Right hindlimb (tissue), 1 donor: ENCODE results near the gene TSEN54.
"Not testable (repeated sequence)": the region's sequence is repeated elsewhere in the genome, so short reads cannot be mapped to it uniquely, and the experiment has no call there.

Source experiments
- DNase-seq: peaks from one replicate; pipeline ENCODE4 v3.0.0-alpha.2; 2018

The TSEN54 gene

DNA sequence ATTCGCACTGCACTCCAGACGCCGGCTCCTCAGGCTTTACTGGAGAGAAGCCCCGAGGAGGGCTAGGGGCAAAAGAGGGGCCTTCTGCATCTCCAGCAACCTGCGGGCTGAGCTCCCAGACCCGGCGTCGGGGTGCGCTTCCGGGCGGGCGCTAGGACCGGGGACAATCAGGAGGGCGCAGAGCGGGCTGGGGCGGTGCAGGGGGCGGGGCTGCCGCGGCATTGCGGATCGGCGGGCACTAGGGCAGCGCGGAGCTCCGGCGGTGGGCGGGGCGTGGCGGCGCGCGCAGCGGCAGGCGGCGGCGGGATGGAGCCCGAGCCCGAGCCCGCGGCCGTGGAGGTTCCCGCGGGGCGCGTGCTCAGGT, at the start of gene TSEN54:
Gene TSEN54, plus strand, starts transcription at position 274 of the 364 bp plus-strand sequence. Its CDS starts 33 bp downstream, at position 307.
- peak; percentile 97 for DNase-seq

DNA sequence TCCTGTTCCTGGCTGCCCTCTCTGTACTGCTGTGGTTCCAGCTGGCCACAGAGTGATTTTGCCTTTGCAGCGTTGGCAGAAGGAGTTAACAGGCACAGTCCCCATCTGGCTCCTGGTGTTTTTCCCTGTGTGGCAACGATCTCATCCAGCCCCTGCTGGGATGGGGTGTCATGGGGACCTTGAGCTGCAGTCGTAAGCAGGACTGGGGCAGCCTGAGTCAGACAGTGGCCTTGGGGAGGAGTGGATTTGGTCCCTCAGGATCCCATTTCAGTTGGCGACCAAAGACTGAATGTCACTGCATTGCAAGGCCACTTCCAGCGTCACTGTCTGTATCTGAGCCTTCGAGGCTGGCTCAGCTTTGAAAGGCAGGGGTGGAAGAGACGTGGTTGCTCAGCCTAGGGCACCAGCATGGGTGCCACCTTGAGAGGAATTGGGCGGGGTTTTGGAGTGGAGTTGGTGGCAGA, 48.0 kb upstream of the TSEN54 start:
- no peak for DNase-seq

DNA sequence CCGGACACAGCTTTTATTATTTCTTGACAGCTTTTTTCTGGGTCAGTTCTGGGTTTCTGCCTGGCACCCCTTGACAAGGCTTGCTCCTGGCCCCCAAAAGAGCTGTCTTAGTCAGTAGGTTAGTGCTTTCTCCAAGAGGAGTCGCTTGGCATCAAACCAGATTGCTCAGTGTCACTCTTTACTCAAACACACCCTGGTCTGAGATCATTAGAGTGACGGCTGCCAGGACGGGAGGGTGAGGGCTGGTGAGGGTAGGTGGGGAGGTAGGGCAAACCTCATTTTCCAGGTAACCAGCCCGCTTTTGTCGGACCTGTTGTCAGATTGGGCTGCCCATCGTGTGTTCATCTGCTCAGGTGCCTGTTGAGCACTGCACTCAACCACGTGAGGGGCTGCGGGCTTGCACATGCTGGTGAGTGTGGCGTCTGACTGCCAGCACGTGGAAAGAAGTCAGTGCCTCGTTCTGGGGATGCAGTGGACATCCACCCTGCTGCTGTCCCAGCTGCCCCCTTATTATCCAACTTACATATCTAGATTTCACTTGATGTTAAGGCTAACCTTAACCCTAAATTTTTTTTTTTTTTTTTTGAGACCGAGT, 47.5 kb upstream of the TSEN54 start:
- DNase-seq = no peak

DNA sequence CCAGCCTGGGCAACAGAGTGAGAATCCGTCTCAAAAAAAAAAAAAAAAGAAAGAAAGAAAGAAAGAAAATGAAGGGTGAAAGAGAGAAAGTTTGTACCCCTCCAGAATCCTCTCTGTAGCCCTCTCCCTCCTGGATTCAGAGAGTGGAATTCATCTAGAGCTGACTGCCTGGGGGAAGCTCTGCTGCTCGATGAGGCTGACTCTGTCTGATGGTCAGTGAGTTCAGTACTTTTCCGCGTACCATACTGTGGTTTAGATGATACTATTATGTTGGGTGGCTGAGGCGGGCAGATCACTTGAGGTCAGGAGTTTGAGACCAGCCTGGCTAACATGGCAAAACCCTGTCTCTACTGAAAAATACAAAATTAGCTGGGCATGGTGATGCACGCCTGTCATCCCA, 45.1 kb upstream of the TSEN54 start:
- no peak for DNase-seq

DNA sequence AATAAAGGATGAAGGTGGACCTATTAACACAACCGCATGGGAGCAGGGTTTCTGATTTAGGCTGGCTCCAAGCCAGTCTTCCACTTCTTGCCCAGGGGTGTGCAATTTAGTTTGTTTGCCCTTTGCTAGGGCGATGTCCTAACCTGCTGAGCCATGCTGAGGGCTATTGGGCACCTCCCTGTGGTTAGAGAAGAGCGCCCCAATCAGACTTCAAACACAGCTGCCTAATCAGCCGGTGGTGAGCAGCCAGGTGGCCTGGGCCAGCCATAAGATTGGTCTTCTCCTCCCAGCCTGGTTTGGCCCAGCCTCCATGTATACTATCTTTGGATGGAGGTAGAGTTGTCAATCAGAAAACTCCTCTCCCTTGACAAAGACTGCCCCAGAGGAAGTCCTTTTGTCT, 44.2 kb upstream of the TSEN54 start:
- no peak for DNase-seq

DNA sequence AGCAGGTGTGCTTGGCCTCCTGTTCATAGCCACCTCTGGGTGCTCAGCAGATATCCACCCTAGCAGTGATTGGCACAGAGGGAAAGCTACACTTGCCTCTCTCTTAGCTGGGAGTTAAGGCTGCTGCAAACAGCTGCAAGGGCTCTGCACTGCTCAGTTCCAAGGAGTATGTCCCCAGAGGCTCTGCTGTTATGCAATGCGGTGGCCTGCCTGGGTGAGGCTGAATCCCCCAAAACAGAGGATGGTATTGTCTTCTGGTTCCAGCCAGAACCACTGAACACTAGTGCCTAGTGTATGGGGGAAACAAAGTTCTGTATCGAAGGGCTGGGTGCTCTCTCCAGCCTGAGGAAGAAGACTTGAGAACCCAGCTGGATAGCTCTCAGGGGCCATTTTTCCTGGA, 43.1 kb upstream of the TSEN54 start:
- DNase-seq = no peak

DNA sequence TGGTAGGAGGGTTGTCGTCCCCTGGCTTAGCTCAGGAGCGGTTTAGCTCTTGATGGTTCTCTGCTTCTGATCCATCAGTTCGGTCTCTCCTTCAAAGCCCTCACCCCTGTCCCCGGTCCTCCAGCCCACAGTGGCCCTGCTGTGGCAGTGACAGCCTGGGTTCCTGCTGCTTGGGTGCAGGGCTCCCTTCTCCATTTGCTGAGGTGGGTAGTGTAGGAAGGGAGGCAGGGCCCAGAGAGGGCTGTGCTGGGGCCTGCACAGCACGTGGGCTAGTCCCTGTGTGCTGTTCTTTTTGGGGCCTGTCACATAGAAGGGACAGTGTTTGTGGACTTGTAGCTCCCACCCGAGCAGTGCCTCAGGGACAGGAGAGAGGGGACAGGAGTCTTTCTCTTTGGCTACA, 41.6 kb upstream of the TSEN54 start:
- DNase-seq = no peak

DNA sequence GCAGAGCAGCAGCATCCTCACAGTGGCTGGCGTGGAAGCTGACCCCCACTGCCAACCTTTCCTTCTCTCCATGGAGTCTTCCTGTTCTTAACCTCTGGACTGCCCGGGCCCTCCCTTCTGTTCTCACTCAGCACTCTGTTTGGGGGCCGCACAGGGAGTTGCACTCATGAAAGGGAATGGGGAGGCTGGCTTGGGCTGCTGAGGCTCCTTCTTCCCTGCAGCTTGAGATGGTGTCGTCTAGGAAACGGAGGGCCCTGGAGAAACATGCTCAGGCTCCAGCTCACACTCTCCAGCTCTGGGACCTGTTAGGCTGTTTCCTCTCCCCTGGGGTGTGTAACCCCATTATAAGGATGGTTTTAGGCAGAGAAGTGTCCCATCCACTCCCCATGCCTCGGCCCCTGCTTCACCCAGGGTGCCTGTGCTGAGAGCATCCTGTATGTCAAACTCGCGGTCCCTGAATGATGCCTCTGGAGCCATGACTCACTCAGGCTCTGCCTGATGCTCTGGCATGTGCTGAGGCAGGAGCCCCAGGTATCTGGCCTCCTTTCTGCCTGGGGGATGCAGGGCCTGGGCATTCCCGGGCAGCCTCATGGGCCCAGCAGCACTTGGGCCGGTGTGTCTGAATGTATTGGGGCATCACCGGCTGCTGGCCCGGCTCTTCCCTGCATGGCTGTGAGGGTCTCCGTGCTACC, 41.0 kb upstream of the TSEN54 start:
- peak; percentile 56 for DNase-seq

DNA sequence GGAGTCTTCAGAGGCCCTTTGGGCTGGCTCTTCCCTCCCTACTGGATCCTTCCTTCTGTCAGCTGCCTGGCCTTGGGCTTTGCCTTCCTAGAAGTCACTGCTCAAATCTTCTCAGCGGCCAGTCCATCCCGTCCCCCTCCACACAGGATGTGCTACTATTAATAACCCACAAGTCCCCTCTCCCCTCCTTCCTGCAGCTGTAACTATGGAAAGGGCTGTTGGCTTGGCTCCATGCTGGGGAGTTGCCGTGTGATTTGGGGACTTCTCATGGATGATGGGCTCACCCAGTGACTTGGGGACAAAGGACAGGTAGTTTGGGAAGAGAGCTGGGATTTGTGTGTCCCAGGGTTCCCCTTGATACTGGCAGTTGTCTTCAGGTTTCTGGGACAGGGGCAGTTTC, 40.5 kb upstream of the TSEN54 start:
- peak; percentile 82 for DNase-seq

DNA sequence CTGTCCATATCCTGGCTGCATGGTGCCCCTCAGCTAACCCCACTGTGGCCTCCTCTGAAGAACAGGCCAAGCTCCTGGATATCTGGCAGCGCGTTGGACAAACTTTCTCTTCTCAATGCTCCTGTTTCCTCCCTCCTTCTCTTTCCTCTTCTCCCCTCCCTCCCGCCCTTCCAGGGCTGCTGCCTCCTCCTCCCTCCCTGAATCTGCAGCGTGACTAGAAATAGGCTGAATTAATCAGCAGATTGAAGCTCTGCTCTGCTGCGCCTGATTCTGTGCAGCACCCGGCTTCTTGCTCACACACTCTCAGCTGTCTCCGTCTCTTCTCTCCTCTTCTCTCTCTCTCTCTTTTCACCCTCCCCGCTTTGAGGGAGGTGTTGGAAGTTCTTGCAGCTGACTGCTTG, 40.1 kb upstream of the TSEN54 start:
- DNase-seq = peak; percentile 72

DNA sequence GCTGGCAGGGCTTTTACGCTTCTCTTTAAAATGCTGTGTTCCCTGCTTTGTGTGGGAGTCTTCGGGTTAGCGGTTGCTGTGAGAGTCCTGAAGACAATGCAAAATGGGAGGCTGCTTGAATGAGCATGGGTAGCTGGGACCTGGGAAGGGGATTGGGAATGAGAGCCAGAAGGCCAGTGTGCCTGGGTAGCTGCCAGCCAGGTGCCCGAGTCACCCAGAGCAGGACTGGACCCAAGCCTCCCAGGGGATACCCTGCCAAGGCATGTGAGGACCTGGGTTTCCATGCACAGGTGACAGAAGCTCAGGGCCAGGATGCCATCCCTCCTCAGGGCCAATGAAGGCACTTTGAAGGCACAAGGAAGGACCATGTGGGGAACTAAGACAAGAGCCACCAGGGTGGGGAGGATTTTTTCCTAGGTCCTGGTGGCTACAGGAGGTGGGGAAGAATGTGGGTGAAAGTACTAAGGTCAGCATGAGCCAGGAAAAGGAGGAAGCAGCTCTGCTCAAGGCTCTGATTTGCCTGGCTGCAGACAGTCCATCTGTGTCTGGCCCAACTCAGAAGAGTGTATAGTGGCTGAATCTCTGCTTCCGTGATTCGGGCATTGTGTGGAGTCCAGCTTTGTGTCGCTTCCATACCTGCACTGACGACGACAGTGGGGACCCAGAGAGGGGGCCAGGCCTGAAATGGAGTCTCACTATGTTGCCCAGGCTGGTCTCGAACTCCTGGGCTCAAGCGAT, 39.4 kb upstream of the TSEN54 start:
- DNase-seq = no peak

DNA sequence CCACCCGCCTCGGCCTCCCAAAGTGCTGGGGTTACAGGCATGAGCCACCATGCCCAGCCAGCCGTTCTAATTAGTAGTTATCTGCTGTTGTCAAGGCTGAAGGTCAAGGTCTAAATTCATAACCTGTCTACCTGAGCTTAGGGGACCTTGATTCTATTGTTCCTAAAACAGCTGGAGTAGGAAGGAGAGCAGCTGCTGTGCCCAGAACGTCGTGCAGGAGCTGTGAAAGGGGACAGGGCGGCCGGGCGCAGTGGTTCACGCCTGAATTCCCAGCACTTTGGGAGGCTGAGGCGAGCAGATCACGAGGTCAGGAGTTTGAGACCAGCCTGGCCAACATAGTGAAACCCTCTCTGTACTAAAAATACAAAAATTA, 38.9 kb upstream of the TSEN54 start:
- not testable (repeated sequence) for DNase-seq

DNA sequence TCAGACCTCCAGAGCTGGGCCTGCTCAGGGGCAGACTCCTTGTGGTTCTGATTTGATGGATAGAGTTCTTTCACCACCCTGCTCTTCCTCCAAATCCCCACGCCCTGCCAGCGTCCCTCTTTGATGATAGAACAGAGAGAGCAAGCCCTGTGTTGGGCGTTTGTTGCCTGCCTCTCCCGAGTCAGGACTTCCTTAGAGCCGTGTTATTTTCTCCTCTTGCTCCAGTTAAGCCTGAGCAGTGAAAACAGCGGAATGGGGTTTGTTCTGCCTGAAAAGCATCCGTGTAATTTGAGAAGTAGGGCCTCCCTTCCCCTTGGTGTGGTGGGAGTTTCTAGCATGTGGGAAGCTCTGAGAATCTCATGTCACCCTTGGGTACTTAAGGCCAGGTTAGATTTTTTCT, 37.8 kb upstream of the TSEN54 start:
- DNase-seq = no peak

DNA sequence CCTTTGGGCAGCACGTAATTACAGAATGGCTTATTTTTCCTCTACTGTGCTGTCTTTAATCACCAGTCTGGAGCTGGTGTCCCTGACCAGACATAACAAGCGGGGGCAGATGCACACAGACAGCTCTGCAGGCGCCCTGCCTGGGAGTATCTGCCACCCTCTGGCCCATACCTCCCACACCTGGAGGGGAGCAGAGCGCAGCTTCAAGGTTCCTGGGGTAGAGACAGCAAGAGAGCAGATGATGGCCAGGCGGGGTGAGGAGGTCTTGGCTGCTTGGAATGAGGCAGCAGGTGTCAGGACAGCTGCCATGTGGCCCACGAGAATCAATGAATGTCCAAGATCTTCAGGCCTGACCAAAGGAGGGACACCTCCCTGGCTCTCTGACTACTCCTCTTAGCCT, 36.0 kb upstream of the TSEN54 start:
- DNase-seq = no peak

DNA sequence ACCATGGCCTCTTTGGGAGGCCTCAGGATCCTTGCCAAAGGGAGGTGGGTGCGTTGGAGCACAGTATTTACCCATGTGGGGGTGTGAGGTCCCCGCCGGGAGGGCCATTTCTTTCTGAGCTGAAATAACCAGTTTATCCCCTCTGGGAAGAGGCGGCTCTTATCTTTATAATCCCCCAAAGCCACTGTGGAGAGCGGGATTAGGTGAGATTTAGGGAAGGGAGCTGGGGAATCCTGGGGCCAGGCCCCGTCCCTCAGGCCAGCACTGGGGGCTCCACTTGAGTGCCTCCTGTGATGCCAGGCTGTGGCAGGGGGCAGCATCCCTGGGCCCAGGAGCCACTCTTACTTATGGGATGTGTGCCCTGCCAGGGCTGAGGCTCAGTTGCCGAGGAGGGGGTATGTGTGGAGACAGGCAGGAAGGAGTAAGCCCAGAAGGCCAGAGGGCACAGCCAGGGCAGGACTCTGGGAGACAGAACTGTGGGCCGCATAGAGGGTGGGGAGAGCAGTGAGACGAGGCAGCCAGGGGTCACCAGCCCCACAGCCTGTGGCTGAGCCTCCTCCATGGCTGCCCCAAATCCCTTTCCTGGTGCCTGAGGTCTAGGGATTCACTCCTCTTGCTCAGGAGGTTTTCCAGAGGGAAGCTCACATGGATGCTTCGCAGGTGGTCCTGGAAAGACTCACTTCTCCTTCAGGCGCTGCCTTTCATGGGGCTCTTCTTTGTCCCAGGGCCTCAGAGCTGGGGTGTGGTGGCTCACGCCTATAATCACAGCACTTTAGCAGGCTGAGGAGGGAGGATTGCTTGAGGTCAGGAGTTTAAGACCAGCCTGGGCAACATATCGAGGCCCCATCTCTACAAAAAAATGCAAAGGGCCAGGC, 34.9 kb upstream of the TSEN54 start:
- DNase-seq = no peak

DNA sequence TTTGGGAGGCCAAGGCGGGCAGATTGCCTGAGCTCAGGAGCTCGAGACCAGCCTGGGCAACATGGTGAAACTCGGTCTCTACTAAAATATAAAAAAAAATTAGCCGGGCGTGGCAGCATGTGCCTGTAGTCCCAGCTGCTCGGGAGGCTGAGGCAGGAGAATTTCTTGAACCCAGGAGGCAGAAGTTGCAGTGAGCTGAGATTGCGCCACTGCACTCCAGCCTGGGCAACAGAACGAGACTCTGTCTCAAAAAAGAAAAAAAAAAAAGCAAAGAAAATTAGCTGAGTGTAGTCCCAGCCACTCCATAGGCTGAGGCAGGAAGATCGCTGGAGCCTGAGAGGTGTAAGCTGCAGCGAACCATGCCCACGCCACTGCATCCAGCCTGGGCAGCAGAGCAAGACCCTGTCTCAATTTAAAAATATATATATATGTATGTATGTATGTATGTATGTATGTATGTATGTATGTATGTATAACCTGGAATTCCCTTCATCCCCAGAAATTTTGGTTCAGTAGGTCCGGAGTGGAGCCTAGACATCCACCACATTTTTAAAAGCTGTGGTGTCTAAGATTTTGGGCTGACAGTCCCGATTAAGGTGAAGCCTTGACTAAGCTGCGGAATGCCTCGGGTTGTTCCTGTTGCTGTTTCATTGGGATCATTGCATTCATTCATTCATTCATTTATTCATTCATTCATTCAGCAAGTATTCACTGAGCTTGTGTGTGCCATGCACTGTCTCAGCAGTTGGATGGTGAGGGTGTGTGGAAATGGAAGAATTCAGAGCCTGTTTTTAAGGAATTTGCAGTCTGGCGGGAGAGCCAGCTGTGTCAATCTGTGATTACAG, 34.0 kb upstream of the TSEN54 start:
- no peak for DNase-seq

DNA sequence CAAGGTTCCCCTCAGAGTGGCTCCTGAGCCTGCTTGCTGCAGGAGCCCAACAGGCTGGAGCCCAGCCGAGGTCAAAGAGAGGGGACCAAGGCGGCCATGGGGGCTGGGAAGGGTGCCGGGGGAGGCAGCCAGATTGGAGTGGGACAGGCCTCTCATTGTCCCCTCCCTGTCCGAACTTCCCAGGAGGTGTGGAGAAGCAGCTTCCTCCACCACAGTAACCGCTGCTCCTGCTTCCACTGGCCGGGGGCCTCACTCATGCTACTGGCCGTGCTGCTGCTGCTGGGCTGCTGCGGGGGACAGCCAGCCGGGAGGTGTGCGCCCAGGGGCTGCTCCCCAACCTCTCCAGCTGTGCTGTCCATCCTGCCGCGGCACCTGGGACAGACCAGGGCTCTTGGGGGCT, 30.6 kb upstream of the TSEN54 start:
- peak; percentile 32 for DNase-seq

DNA sequence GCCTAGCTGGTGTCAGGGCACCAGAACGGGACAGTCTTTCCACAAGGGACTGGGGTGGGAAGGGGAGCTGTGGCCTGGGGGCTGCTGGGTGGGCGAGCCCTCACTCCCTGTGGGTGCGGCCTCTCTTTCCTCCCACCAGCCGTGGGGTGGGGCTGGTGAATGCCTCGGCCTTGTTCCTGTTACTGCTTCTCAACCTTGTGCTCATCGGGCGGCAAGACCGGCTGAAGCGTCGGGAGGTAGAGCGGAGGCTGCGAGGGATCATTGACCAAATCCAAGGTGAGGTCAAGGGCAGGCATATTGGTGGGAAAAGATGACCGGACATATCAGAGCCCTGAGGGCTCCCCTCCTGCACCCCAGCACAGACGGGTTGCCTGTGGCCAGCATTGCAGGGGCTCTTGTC, 30.2 kb upstream of the TSEN54 start:
- no peak for DNase-seq

DNA sequence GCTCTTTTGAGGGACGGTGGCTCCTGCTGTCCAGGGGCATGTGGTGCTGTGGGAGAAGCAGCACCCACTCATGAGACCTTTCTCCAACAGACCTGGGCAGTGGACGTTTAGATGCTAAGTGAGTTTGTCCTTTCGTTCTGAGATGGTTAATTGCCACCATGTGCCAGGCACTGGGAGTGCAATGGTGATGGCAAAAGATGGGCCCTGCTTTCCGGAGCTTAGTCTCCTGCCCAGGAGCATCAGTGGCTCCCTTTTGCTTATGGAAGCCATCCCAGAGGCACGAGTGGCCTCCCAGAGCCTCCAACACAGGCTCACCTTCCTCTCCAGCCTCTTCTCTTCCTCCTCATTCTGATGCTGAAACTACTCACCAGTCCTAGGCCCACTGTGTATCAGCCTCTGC, 29.4 kb upstream of the TSEN54 start:
- DNase-seq = peak; percentile 14

DNA sequence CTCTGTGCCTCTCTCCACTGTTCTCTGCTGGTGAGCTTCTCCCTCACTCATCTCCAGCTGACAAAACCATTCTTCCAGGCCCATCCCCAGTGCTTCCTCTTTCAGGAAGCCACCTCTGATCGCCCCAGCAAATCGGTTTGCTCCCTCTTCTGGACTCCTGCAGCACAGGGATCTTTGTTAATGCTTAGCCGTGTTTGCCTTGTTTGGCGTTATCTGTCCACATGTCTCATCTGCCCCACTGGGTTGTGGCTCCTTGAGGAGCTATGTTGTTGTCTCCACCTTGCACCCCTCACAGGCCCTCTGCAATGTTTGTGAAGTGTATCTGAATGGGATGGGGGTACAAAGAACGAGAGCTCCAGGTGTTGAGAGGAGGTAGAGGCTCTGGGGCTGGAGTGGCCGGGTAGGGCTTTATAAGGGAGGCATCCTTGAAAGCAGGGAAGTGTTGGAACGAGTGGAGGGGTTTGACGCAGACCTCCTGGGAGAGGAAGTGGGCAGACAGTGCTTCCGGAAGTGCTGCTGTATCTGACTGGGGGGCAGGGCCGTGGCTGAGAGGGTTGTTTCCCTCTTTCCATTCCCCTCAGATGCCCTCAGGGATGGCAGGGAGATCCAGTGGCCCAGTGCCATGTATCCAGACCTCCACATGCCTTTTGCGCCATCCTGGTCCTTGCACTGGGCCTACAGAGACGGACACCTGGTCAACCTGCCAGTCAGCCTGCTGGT, 28.8 kb upstream of the TSEN54 start:
- DNase-seq = peak; percentile 27

DNA sequence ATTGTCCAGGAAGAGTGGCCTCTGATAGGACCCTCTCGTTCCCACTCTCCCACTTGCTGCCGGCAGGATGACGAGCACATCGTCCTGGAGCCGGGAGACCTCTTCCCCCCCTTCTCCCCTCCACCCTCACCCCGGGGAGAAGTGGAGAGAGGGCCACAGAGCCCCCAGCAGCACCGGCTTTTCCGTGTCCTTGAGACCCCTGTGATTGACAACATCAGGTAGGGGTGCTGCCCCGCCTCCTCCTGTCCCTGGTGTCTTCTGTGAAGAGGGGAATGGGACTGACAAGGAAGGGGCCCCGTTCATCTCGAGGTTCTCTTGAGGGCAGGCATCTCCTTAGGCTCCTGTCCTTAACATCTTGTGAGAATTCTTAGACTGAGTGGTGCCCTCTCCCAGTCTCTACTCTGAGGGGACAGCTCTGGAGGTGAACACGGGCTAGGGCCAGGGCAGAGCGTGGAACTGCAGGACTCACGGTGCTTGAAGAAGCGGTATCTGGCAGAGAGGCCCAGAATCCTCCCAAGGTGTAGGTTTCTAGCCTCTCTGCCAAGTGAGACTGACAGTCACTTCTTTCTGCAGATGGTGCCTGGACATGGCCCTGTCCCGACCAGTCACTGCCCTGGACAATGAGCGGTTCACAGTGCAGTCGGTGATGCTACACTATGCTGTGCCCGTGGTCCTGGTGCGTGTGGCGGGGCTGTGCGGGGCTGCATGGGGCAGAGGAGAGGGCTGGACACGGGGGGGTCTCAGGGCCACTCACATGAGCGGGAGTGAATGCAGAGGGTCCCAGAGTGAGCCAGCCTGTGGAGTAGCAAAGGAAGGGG, 27.4 kb upstream of the TSEN54 start:
- DNase-seq = no peak
